ENCODE data around the gene OR4F6. TPM values are rescaled to one million over a fixed set of nuclear protein-coding genes. Genes with fewer than 3 reads are reported as not detected.

The OR4F6 gene
- total RNA-seq, 1 donor = not detected

- Histone ChIP-seq H3K4me3 (ENCODE audit: low read length) (no peak overlapping the region), H3K4me1 (ENCODE audit: insufficient read depth, low read length) (no peaks in the 10 kb centered on the region), H3K9me3 (ENCODE audit: low read depth, low read length) (no peaks in the 10 kb centered on the region), H3K27me3 (ENCODE audit: insufficient read depth, low read length) (no peaks in the 10 kb centered on the region)
Observed at GRCh38 chr15:101820781-101821180, 17.5 kb downstream of the OR4F6 start.

- H3K4me3 ChIP-seq (ENCODE audit: low read length) = no peak overlapping the region
- no peaks in the 10 kb centered on the region for H3K27me3 ChIP-seq (ENCODE audit: insufficient read depth, low read length)
- no peaks in the 10 kb centered on the region for H3K9me3 ChIP-seq (ENCODE audit: low read depth, low read length)
- H3K4me1 ChIP-seq (ENCODE audit: insufficient read depth, low read length) = no peaks in the 10 kb centered on the region
Observed at GRCh38 chr15:101827257-101827656, 23.9 kb downstream of the OR4F6 start.

DNA sequence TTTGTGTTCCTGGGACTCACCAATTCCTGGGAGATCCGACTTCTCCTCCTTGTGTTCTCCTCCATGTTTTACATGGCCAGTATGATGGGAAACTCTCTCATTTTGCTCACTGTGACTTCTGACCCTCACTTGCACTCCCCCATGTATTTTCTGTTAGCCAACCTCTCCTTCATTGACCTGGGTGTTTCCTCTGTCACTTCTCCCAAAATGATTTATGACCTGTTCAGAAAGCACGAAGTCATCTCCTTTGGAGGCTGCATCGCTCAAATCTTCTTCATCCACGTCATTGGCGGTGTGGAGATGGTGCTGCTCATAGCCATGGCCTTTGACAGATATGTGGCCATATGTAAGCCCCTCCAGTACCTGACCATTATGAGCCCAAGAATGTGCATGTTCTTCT lies 25.5 kb downstream of the OR4F6 start:
- H3K4me1 ChIP-seq (ENCODE audit: insufficient read depth, low read length) = no peaks in the 10 kb centered on the region
- no peaks in the 10 kb centered on the region for H3K27me3 ChIP-seq (ENCODE audit: insufficient read depth, low read length)
- H3K9me3 ChIP-seq (ENCODE audit: low read depth, low read length) = no peaks in the 10 kb centered on the region
- H3K4me3 ChIP-seq (ENCODE audit: low read length) = no peak overlapping the region

DNA sequence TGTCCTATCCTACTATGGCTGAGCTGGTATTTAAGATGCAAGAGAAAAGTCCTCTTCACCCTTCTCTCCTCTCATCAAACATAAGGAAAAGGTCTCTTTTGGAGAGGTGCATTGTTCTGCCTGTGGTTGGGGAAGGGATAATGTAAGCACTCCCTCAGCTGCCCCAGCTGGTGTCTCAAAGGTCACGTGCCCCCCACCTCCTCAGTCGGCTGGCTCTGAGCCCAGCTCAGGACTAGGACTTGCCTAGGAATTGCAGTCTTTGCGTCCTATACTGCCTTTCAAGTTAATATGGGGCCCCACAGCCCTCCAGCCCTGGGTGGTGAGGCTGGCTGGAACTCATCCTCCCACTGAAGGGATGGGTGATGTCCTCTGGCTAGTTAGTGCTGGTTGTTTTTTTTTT lies 38.3 kb downstream of the OR4F6 start:
- peaks cover 6% of the 10 kb centered on the region for H3K27me3 ChIP-seq (ENCODE audit: insufficient read depth, low read length)
- H3K4me3 ChIP-seq (ENCODE audit: low read length) = no peak overlapping the region

GRCh38 chr15:101844916-101845315 lies 41.6 kb downstream of the OR4F6 start:
- Histone ChIP-seq H3K4me1 (ENCODE audit: insufficient read depth, low read length) (no peaks in the 10 kb centered on the region), H3K9me3 (ENCODE audit: low read depth, low read length) (no peaks in the 10 kb centered on the region), H3K27me3 (ENCODE audit: insufficient read depth, low read length) (no peaks in the 10 kb centered on the region), H3K4me3 (ENCODE audit: low read length) (no peak overlapping the region)

More for the DNA sequence above, 38.3 kb downstream of the OR4F6 start:
- Histone ChIP-seq H3K9me3 (ENCODE audit: low read depth, low read length) (no peaks in the 10 kb centered on the region), H3K4me1 (ENCODE audit: insufficient read depth, low read length) (no peaks in the 10 kb centered on the region)

GRCh38 chr15:101852356-101852755 lies 49.0 kb downstream of the OR4F6 start:
- no peak overlapping the region for H3K4me3 ChIP-seq (ENCODE audit: low read length)
- H3K27me3 ChIP-seq (ENCODE audit: insufficient read depth, low read length) = peaks cover 3% of the 10 kb centered on the region
- H3K4me1 ChIP-seq (ENCODE audit: insufficient read depth, low read length) = no peaks in the 10 kb centered on the region
- no peaks in the 10 kb centered on the region for H3K9me3 ChIP-seq (ENCODE audit: low read depth, low read length)

Other genes starting within 250 kb of the OR4F6 start
- 82.8 TPM for gene TM2D3, start 151.1 kb upstream of the OR4F6 start, total RNA-seq
- gene TARS3, start 79.0 kb upstream of the OR4F6 start, total RNA-seq = 16.3 TPM
- not detected for gene OR4F15, start 8.7 kb downstream of the OR4F6 start, total RNA-seq